Measurements from ENCODE around the gene DCST2. TPM values are rescaled to one million over a fixed set of nuclear protein-coding genes. Genes with fewer than 3 reads are reported as not detected.

The DCST2 gene
- total RNA-seq, 1 donor from 2014 or later = 0.17 TPM

GRCh38 chr1:155069551-155070157, 36.1 kb upstream of the DCST2 start:
- no peak for DNase-seq

GRCh38 chr1:155068599-155068998, 35.0 kb upstream of the DCST2 start:
- DNase-seq = no peak

- no peak for DNase-seq
These were observed 33.2 kb upstream of the DCST2 start for GRCh38 chr1:155066777-155067176.

GRCh38 chr1:155064832-155065429, 31.4 kb upstream of the DCST2 start:
- DNase-seq = no peak

- DNase-seq = peak; percentile 62
These were observed 30.7 kb upstream of the DCST2 start for GRCh38 chr1:155064111-155064831.

GRCh38 chr1:155063550-155064110, 30.0 kb upstream of the DCST2 start, which contains the start of gene EFNA4:
EFNA4 (plus strand) TSS chr1:155063740; CDS start chr1:155063824, 84 bp downstream.
- peak; percentile 90 for DNase-seq

- peak; percentile 31 for DNase-seq
These were observed 29.3 kb upstream of the DCST2 start for GRCh38 chr1:155062702-155063411.

GRCh38 chr1:155062151-155062686, 28.6 kb upstream of the DCST2 start:
- no peak for DNase-seq

- peak; percentile 89 for DNase-seq
These were observed 28.0 kb upstream of the DCST2 start for GRCh38 chr1:155061381-155062150.

GRCh38 chr1:155060736-155061135, 27.2 kb upstream of the DCST2 start:
- no peak for DNase-seq

- no peak for DNase-seq
These were observed 24.2 kb upstream of the DCST2 start for GRCh38 chr1:155057788-155058211.

GRCh38 chr1:155057104-155057503, 23.5 kb upstream of the DCST2 start:
- DNase-seq = no peak

- DNase-seq = no peak
These were observed 20.0 kb upstream of the DCST2 start for GRCh38 chr1:155053531-155054105.

GRCh38 chr1:155052439-155053395, 19.1 kb upstream of the DCST2 start:
- peak; percentile 88 for DNase-seq

- peak; percentile 76 for DNase-seq
These were observed 18.3 kb upstream of the DCST2 start for GRCh38 chr1:155051777-155052398.

GRCh38 chr1:155051342-155051776, 17.8 kb upstream of the DCST2 start:
- DNase-seq = no peak

- peak; percentile 85 for DNase-seq
These were observed 17.2 kb upstream of the DCST2 start, which contains the start of gene ADAM15 for GRCh38 chr1:155050560-155051341. ADAM15 (plus strand) TSS chr1:155051316; CDS start chr1:155051387, 71 bp downstream.

All from dermis blood vessel endothelial cell (primary cell).